ENCODE data around the gene RUVBL2.

Gene RUVBL2

DNA sequence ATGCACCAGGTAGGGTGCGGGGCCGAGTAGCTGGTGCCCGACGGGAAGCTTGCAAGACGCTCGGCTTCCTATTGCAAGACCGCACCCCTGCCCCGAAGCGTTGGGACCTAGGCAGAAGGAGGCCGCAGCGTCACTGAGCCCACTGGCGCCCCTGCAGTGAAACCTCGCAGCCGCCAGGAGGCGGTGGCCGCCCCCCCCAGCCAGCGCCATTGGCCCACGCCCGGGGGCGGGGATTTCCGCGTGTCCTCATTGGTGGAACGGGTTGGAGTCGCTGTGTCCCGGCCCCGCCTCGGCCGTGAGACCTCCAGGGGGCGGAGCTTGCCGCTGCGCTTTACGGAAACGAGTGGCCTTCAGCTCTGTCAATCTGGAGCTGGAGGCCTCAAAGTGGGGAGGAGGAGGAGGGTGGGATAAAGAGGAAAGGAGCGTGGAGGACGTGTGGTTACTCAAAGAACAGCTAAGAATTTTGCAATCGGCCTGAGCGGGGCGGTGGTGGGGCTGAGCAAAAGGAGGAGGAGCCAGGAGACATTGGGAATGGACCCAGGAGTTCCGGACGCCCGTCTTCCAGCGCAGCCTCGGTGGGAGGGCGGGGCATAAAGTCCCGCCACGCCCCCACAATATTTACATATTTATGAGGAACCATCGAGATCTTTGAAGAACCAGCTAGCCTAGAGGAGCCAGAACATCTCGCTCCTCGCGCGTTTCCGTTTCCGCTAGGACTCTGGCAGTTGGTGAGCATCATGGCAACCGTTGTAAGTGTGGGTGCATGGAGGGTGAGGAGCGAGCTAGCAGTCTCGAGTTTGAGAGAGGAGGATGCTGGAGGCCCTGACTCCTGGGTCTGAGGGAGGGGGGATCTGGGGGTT is at the start of gene RUVBL2, which contains the start of gene GYS1:
Gene RUVBL2, plus strand, starts transcription at position 713 of the 860 bp plus-strand sequence. Its CDS starts 25 bp downstream, at position 738.
Gene GYS1, minus strand, starts transcription at position 135 of the 860 bp plus-strand sequence. CDS start 197 bp downstream, outside the sequence.
- DNase-seq, result peak; percentile 99

DNA sequence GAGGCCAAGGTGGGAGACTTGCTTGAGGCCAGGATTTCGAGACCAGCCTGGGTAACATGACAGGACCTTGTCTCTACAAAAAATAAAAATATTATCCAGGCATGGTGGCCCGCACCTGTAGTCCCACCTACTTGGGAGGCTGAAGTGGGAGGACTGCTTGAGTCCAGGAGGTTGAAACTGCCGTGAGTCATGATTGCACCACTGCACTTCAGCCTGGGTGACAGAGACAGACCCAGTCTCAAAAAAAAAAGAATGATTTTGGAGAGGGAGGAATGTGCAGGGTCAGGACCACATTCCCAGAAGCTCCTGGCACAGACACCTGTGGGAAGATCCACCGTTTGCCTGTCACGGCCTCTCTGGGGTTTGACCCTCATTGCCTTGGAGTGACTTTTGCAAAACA is 48.3 kb upstream of the RUVBL2 start:
- DNase-seq, result no peak

DNA sequence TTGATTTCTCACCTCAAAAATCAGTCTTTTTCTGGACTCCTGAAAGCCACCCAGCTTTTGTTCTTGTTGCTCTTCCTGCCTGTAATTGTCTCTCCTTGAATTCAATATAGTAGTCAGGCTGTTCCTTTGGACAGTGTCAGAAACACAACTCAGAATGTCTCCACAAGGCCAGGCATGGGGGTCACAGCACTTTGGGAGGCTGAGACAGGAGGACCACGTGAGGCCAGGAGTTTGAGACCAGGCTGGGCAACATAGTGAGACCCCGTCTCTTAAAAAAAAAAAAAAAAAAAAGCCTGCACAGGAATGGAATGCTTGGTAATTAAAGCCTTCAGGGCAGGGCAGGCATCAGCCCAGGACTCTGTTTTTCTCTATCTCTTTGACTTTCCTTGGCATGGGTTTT is 47.9 kb upstream of the RUVBL2 start:
- no peak for DNase-seq

DNA sequence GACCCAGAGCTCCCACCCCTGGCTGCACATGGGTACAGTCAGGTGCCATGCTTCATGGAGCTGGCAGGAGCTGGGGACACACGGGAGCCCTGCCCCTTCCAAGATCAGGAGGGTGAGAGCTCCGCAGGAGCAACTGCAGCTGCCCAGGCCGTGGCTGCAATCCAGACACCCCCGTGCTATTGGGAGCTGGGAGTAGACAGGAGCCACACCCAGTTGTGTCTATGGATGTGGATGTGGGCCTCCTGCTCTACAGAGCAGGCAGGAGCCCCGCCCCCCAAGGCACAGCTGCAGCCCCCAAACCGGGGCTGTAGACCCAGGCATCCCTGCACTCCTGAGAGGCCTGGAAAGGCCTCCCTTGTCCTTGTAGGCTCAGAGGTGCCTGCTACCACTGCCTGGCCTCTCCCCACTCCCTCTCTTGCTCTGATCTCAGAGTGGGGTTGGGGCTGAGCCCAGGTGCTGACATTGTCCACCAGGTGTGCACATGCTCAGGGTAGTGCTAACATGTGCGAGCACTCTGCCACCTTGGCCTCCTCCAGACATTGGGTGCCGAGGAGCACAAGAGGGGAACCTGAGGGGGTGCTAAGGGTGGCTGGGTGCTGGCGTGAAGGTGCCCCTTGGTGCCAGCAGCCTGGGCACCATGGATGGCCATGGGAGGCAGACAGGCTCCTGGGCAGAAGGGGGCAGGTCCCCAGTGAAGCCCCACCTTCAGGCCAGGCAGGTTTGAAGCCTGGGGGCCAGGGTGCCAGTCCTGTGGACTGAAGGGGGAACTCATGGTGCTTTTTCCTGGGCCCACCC is 47.0 kb upstream of the RUVBL2 start:
- no peak for DNase-seq

- no peak for DNase-seq
Measured at GRCh38 chr19:48947258-48947542, 46.5 kb upstream of the RUVBL2 start.

DNA sequence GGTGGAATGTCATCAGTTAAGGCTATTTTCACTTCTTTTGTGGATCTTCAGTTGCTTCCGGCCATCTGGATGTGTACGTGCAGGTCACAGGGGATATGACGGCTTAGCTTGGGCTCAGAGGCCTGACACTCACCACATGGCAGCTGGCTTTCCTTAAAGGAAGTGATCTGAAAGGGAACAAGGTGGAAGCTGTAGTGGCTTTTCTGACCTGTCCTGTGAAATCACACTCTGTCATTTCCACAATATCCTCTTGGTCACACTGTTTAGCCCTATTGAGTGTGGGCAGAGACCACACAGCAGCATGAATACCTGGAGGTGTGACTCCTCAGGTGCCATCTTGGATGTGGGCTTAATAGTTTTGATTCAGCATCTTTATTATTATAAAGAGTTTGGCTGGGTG is 43.5 kb upstream of the RUVBL2 start:
- DNase-seq, result no peak

- no peak for DNase-seq
Measured at GRCh38 chr19:48950830-48951519, 42.7 kb upstream of the RUVBL2 start.

GRCh38 chr19:48953141-48953540 is 40.5 kb upstream of the RUVBL2 start:
- no peak for DNase-seq

DNA sequence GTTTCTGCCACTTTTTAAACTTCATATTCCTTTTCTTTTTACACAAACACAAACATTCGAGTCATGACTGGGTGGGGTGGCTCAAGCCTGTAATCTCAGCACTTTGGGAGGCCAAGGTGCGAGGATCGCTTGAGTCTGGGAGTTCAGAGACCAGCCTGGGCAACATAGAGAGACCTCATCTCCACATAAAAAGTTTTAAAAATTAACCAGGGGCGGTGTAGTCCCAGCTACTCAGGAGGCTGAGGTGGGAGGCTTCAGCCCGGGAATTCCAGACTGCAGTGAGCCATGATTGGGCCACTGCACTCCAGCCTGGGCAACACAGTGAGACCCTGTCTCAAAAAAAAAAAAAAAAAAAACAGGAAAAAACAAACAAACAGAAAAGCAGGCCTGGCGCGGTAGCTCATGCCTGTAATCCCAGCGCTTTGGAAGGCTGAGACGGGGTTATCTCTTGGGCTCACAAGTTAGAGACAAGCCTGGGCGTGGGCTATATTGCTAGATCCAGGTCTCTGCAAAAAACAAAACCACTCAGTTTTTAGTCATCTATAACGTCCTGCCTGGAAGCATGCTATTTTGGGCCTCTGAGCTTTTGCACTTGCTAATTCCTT is 39.6 kb upstream of the RUVBL2 start:
- no peak for DNase-seq

- DNase-seq, result peak; percentile 96
Measured at GRCh38 chr19:48954595-48955307, 38.9 kb upstream of the RUVBL2 start, which contains the start of gene BAX. Gene BAX (plus strand): TSS chr19:48954875. CDS start chr19:48954929, 54 bp downstream.

DNA sequence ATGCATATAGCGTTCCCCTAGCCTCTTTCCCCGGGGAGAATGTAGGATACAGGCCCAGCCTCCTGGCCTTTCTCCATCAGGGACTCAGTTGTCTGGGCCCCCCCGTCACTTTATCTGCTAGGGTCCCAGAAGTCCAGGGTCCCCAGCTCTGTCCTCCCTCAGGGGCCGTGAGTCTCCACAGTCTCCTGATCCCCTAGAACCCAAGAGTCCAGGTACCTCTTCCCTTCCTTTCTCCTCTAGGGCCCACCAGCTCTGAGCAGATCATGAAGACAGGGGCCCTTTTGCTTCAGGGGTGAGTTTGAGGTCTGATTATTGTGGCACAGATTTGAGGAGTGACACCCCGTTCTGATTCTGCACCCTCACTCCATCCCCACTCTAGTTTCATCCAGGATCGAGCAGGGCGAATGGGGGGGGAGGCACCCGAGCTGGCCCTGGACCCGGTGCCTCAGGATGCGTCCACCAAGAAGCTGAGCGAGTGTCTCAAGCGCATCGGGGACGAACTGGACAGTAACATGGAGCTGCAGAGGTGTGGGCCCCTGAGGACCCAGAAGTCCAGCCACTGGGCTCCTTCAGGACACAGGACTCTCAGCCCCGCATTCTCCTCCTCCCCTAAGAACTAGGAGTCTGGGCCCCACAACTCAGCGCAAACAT is 38.3 kb upstream of the RUVBL2 start:
- DNase-seq, result no peak

GRCh38 chr19:48958006-48958405 is 35.7 kb upstream of the RUVBL2 start:
- no peak for DNase-seq

DNA sequence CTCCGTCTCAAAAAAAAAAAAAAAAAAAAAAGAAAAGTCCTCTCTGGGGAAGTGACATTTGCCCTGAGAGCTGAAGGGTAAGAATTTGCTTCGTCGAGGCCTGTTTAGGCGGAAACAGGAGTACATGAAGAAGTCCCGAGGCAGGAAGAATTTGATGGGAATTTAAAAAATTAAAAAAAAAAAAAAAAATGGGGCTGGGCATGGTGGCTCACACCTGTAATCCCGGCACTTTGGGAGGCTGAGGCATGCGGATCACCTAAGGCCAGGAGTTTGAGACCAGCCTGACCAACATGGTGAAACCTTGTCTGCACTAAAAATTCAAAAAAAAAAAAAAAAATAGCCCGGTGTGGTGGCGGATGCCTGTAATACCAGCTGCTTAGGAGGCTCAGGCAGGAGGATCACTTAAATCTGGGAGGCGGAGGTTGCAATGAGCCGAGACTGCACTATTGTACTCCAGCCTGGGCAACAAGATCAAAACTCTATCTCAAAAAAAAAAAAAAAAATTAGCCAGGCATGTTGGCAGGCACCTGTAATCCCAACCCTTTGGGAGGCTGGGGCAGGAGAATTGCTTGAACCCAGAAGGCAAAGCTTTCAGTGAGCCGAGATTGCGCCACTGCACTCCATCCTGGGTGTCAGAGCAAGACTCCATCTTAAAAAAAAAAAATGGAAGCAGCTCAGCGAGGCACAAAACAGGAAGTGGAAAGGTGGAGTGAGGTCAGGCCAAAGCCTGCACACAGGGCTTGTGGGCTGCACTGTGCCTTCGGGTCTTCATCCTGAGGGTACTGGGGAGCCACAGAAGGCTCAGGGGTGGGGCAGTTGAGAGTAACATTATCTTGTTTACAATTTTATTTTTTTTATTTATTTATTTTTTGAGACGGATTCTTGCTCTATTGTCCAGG is 34.1 kb upstream of the RUVBL2 start:
- no peak for DNase-seq

- DNase-seq, result no peak
Measured at GRCh38 chr19:48961051-48961649, 32.5 kb upstream of the RUVBL2 start.

- no peak for DNase-seq
Measured at GRCh38 chr19:48961673-48962028, 32.0 kb upstream of the RUVBL2 start.

- peak; percentile 60 for DNase-seq
Measured at GRCh38 chr19:48962029-48962848, 31.4 kb upstream of the RUVBL2 start.

GRCh38 chr19:48962849-48963165 is 30.9 kb upstream of the RUVBL2 start:
- DNase-seq, result no peak

GRCh38 chr19:48963371-48964204 is 30.1 kb upstream of the RUVBL2 start:
- peak; percentile 74 for DNase-seq

Data from stimulated activated CD4-positive, alpha-beta T cell treated with anti-CD3 and anti-CD28 coated beads, Interleukin-4, amount 100 ng/mL, for 24 hours (primary cell).